Measurements from ENCODE around the gene B4GAT1. TPM values are rescaled to one million over a fixed set of nuclear protein-coding genes. Genes with fewer than 3 reads are reported as not detected.
"Not testable (repeated sequence)": the region's sequence is repeated elsewhere in the genome, so short reads cannot be mapped to it uniquely, and the experiment has no call there.

Gene B4GAT1
- total and polyA plus RNA-seq, 10 donors, result 4.3 to 23.4 (median 10.5) TPM

DNA sequence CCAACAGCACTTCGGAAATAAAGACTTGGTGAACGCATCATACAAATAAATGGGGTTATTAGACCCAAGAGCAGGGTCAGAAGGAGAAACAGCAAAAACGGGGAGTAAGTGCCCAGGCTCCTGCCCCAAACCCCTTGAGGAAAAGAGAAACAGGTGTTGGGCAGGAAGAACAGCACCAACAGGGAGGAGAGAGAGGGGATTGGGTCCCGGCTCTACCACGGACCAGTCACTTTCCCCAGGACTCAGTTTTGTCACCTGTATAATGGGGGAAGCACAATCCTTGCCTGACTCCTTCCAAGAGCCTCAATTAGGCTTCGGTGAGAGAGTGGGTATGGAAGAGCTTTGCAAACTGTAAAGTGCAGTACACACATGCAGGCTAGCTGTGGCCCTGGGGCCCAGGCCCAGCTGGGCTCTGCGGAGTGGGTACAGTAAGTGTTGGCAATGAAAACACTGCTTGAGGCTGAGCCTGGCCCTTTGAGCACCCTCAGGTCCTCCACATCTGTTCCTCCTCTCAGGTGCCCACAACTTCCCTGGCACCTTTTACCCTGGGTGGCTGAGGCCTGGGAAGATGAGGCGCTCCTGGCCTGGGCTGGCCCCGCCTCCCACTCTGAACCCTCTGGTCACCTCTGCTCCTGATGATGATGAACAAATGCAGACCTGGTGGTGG lies 15.2 kb upstream of the B4GAT1 start:
- intact Hi-C loops (cut with DNase I; ENCODE audit: low total_unique reads), result no loop called here
- H3K36me3 ChIP-seq, result no peaks in the 10 kb centered on the region
- H3K4me3 ChIP-seq, result no peak overlapping the region
- peak; percentile 39 for DNase-seq
- H3K4me1 ChIP-seq, result peaks cover 0 to 14% (median 6%) of the 10 kb centered on the region in 6 donors
- H3K27ac ChIP-seq, result no peak overlapping the region
- TF ChIP-seq, protein P1, sequence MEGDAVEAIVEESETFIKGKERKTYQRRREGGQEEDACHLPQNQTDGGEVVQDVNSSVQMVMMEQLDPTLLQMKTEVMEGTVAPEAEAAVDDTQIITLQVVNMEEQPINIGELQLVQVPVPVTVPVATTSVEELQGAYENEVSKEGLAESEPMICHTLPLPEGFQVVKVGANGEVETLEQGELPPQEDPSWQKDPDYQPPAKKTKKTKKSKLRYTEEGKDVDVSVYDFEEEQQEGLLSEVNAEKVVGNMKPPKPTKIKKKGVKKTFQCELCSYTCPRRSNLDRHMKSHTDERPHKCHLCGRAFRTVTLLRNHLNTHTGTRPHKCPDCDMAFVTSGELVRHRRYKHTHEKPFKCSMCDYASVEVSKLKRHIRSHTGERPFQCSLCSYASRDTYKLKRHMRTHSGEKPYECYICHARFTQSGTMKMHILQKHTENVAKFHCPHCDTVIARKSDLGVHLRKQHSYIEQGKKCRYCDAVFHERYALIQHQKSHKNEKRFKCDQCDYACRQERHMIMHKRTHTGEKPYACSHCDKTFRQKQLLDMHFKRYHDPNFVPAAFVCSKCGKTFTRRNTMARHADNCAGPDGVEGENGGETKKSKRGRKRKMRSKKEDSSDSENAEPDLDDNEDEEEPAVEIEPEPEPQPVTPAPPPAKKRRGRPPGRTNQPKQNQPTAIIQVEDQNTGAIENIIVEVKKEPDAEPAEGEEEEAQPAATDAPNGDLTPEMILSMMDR (IDR thresholded peaks at IDR 0.05 in 8 of 11, conservative IDR thresholded peaks at IDR 0.05 in 3 of 11), result no peak
- TF ChIP-seq POLR2AphosphoS5 (IDR thresholded peaks at IDR 0.05) (no peak), POLR2A (IDR thresholded peaks at IDR 0.05) (no peak)
- WGBS, 5 donors, result 75 to 93% (median 83%) methylated on average over 9 of the region's 9 CpGs
- H3K9me3 ChIP-seq, result no peaks in the 10 kb centered on the region
- no peaks in the 10 kb centered on the region for H3K27me3 ChIP-seq (replicated peaks in 1 of 7)

DNA sequence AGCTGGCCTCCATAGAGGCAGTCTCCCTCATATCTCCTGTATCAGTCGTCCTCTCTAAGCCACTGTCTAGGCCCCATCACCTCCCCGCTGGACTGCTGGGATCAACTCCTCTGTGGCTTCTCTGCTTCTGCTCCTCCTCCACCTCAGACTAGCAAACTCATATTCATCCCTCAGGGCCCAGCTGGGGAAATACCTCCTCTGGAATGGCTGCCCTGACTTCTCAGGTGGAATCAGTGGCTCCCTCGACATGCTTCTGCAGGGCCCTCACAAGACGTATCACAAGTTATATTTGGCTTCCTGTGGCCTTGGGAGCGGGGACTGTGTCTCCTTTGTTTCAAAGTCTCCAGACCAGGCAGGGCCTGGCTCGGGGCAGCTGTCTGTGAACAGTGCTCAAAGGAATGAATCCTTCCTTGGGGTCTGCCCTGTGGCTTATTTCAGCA lies 14.1 kb upstream of the B4GAT1 start:
- 76 to 80% (median 78%) methylated on average over 6 of the region's 6 CpGs for WGBS, 5 donors
- Histone ChIP-seq H3K27ac (no peak overlapping the region), H3K4me1 (peaks cover 0 to 14% (median 6%) of the 10 kb centered on the region in 6 donors), H3K9me3 (no peaks in the 10 kb centered on the region), H3K27me3 (replicated peaks in 1 of 7) (no peaks in the 10 kb centered on the region), H3K36me3 (no peaks in the 10 kb centered on the region), H3K4me3 (no peak overlapping the region)
- TF ChIP-seq POLR2A (IDR thresholded peaks at IDR 0.05), result no peak
- TF ChIP-seq, protein P1 (IDR thresholded peaks at IDR 0.05 in 8 of 11, conservative IDR thresholded peaks at IDR 0.05 in 3 of 11), result no peak
- no peak for TF ChIP-seq POLR2AphosphoS5 (IDR thresholded peaks at IDR 0.05)
- intact Hi-C loops (cut with DNase I; ENCODE audit: low total_unique reads), result no loop called here
- peak; percentile 37 for DNase-seq

DNA sequence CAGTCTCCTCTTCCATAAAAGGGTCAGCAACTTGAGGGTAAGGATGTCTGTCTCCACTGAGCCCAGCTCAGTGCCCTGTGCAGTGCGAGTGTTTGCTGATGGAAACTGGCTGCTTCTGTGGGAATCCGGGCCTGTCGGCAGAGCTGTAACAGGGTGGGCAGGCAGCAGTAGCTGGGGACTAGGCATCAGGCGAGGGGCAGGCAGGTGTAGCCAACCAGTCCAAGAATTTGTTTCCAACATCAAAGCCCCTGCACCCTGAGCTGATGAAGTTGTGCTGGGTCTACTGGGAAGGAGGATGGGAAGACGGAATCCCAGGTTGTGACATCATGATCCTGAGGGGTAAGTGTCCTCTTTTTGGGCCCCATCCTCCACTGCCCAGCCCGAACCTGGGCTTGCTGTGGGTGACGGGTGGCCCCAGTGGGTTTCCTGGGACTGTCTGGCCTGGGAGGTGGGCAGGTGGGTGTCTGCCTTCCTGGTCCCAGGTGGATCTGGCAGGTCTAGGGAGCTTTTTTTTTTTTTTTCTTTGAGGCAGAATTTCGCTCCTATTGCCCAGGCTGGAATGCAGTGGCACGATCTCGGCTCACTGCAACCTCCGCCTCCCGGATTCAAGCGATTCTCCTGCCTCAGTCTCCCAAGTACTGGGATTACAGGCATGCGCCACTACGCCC lies 13.1 kb upstream of the B4GAT1 start:
- Histone ChIP-seq H3K9me3 (no peaks in the 10 kb centered on the region), H3K27me3 (replicated peaks in 1 of 7) (no peaks in the 10 kb centered on the region), H3K4me1 (peaks cover 0 to 14% (median 6%) of the 10 kb centered on the region in 6 donors), H3K4me3 (no peak overlapping the region), H3K36me3 (no peaks in the 10 kb centered on the region), H3K27ac (no peak overlapping the region)
- TF ChIP-seq, protein P1 (IDR thresholded peaks at IDR 0.05 in 8 of 11, conservative IDR thresholded peaks at IDR 0.05 in 3 of 11), result no peak
- TF ChIP-seq POLR2AphosphoS5 (IDR thresholded peaks at IDR 0.05), result no peak
- TF ChIP-seq POLR2A (IDR thresholded peaks at IDR 0.05), result no peak
- intact Hi-C loops (cut with DNase I; ENCODE audit: low total_unique reads), result no loop called here
- peak; percentile 37 for DNase-seq
- 89 to 96% (median 94%) methylated on average over 13 to 15 of the region's 15 CpGs for WGBS, 5 donors

DNA sequence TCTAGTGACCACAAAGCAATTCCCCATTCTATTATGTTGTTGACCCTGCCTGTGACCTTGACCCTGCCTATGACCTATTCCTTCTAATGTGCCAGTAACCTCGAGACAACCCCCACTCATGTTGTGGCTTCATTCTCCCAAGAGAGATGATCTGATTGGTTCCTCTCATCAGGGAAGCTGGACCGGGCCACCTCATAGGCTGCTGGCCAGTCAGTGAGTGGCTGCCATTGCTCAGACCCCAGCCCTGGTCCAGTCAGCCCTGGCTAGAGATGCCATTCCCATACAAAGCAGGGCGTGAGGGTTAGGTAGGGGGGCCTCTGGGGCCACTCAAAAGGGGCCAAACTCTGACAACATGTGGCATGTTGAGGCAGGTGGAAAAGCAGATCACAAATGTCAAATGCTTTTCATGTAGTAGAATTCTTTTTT lies 12.2 kb upstream of the B4GAT1 start:
- Histone ChIP-seq H3K27ac (no peak overlapping the region), H3K9me3 (no peaks in the 10 kb centered on the region), H3K4me3 (no peak overlapping the region), H3K36me3 (no peaks in the 10 kb centered on the region), H3K27me3 (replicated peaks in 1 of 7) (no peaks in the 10 kb centered on the region), H3K4me1 (peaks cover 0 to 14% (median 6%) of the 10 kb centered on the region in 6 donors)
- intact Hi-C loops (cut with DNase I; ENCODE audit: low total_unique reads), result no loop called here
- WGBS, 5 donors, result 69 to 82% (median 77%) methylated on average over 3 of the region's 3 CpGs
- peak; percentile 58 for DNase-seq
- TF ChIP-seq POLR2A (IDR thresholded peaks at IDR 0.05) (no peak), POLR2AphosphoS5 (IDR thresholded peaks at IDR 0.05) (no peak)
- TF ChIP-seq, protein P1 (IDR thresholded peaks at IDR 0.05 in 8 of 11, conservative IDR thresholded peaks at IDR 0.05 in 3 of 11), result no peak

DNA sequence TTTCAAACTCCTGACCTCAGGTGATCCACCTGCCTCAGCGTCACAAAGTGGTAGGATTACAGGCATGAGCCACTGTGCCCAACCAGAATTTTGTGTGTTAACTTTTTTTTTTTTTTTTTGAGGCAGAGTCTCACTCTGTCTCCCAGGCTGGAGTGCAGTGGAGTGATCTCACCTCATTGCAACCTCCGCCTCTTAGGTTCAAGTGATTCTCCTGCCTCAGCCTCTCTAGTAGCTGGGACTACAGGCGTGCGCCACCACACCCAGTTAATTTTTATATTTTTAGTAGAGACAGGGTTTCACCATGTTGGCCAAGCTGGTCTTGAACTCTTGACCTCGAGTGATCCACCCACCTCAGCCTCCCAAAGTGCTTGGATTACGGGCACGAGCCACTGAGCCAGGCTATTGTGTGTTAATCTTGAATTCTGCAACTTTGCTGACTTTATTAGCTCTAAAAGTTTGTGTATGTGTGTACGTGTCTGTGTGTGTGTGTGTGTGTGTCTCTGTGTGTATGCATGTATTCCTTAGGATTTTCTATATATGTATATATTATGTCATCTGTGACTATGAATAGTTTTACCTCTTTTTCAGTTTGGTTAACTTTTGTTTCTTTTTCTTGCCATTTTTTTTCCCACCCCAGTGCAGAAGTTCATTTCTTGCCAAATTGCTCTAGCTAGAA lies 3.3 kb upstream of the B4GAT1 start:
- H3K27me3 ChIP-seq (replicated peaks in 1 of 7); H3K36me3 ChIP-seq; H3K4me3 ChIP-seq; intact Hi-C loops (cut with DNase I; ENCODE audit: low total_unique reads); H3K9me3 ChIP-seq; H3K27ac ChIP-seq: not testable (repeated sequence)
- DNase-seq, result peak; percentile 24
- 78 to 91% (median 89%) methylated on average over 8 of the region's 8 CpGs for WGBS, 5 donors
- H3K4me1 ChIP-seq, result peaks cover 14 to 33% (median 22%) of the 10 kb centered on the region in 6 donors

Data from spleen (tissue), 11 donors.